Inflammatory macrophage (primary cell): ENCODE data around the gene RPH3AL.
"Not testable (repeated sequence)": the region's sequence is repeated elsewhere in the genome, so short reads cannot be mapped to it uniquely, and the experiment has no call there.

ENCODE experiments used
- DNase-seq, 2 donors: peaks; one replicate each; pipeline ENCODE4 v3.0.0-alpha.2; 2020 to 2022

The RPH3AL gene

GRCh38 chr17:315399-315798, 37.2 kb downstream of the RPH3AL start:
- DNase-seq = not testable (repeated sequence)

GRCh38 chr17:314614-314944, 38.0 kb downstream of the RPH3AL start:
- not testable (repeated sequence) for DNase-seq

GRCh38 chr17:313911-314613, 38.5 kb downstream of the RPH3AL start:
- no peak for DNase-seq

- no peak for DNase-seq
Measured at GRCh38 chr17:313231-313630, 39.4 kb downstream of the RPH3AL start.

GRCh38 chr17:312476-313148, 40.0 kb downstream of the RPH3AL start:
- no peak for DNase-seq

- no peak for DNase-seq
Measured at GRCh38 chr17:311119-311782, 41.4 kb downstream of the RPH3AL start.

GRCh38 chr17:310111-311010, 42.2 kb downstream of the RPH3AL start:
- no peak for DNase-seq

- DNase-seq = no peak
Measured at GRCh38 chr17:309361-309888, 43.2 kb downstream of the RPH3AL start.

GRCh38 chr17:307741-308507, 44.7 kb downstream of the RPH3AL start:
- no peak for DNase-seq

GRCh38 chr17:307295-307691, 45.3 kb downstream of the RPH3AL start:
- no peak for DNase-seq

- DNase-seq = no peak
Measured at GRCh38 chr17:306536-307294, 45.9 kb downstream of the RPH3AL start.

- no peak for DNase-seq
Measured at GRCh38 chr17:306116-306515, 46.5 kb downstream of the RPH3AL start.

- DNase-seq = no peak
Measured at GRCh38 chr17:305090-305976, 47.3 kb downstream of the RPH3AL start.

GRCh38 chr17:304461-304860, 48.1 kb downstream of the RPH3AL start:
- DNase-seq = no peak

- DNase-seq = no peak
Measured at GRCh38 chr17:303168-303567, 49.4 kb downstream of the RPH3AL start.

GRCh38 chr17:302300-302698, 50.3 kb downstream of the RPH3AL start:
- no peak for DNase-seq

- no peak for DNase-seq
Measured at GRCh38 chr17:301681-302299, 50.8 kb downstream of the RPH3AL start.

- no peak for DNase-seq
Measured at GRCh38 chr17:300881-301280, 51.7 kb downstream of the RPH3AL start.

- no peak for DNase-seq
Measured at GRCh38 chr17:299546-299945, 53.1 kb downstream of the RPH3AL start.
